ENCODE measurements around the gene CEACAM1. TPM values are rescaled to one million over a fixed set of nuclear protein-coding genes. Genes with fewer than 3 reads are reported as not detected.
A peak's percentile ranks its signal among the peaks of the same experiment; 100 is the strongest.

Gene CEACAM1
- total RNA-seq, 1 donor from 2014 or later, result not detected

DNA sequence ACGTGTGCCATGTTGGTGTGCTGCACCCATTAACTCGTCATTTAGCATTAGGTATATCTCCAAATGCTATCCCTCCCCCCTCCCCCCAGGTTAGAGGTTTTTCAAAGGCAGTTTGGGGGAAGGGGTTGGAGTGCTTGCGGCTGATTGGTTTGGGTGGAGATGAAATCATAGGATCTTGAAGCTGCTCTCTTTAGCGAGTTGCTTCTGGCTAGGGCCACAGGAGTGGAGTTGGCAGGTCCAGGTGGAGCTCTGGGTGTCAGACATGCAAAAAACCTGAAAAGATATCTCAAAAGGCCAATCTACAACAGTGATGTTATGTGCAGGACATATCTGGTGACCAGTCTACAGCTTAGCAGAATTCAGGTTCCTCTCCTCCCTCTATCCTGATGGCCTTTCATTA lies 52.9 kb downstream of the CEACAM1 start:
- no peak for DNase-seq (ENCODE audit: low read depth, low spot score)
- H3K36me3 Mint-ChIP-seq (ENCODE audit: low read depth), result no peaks in the 10 kb centered on the region
- TF ChIP-seq, protein P1, sequence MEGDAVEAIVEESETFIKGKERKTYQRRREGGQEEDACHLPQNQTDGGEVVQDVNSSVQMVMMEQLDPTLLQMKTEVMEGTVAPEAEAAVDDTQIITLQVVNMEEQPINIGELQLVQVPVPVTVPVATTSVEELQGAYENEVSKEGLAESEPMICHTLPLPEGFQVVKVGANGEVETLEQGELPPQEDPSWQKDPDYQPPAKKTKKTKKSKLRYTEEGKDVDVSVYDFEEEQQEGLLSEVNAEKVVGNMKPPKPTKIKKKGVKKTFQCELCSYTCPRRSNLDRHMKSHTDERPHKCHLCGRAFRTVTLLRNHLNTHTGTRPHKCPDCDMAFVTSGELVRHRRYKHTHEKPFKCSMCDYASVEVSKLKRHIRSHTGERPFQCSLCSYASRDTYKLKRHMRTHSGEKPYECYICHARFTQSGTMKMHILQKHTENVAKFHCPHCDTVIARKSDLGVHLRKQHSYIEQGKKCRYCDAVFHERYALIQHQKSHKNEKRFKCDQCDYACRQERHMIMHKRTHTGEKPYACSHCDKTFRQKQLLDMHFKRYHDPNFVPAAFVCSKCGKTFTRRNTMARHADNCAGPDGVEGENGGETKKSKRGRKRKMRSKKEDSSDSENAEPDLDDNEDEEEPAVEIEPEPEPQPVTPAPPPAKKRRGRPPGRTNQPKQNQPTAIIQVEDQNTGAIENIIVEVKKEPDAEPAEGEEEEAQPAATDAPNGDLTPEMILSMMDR (conservative IDR thresholded peaks at IDR 0.05), result no peak
- peaks cover 2% of the 10 kb centered on the region for H3K9me3 Mint-ChIP-seq
- peaks cover 29% of the 10 kb centered on the region for H3K27me3 Mint-ChIP-seq (ENCODE audit: low read depth)
- H3K4me1 Mint-ChIP-seq, result peaks cover 21% of the 10 kb centered on the region
- no peak overlapping the region for H3K4me3 Mint-ChIP-seq
- no peak overlapping the region for H3K27ac Mint-ChIP-seq (ENCODE audit: unreplicated experiment)

DNA sequence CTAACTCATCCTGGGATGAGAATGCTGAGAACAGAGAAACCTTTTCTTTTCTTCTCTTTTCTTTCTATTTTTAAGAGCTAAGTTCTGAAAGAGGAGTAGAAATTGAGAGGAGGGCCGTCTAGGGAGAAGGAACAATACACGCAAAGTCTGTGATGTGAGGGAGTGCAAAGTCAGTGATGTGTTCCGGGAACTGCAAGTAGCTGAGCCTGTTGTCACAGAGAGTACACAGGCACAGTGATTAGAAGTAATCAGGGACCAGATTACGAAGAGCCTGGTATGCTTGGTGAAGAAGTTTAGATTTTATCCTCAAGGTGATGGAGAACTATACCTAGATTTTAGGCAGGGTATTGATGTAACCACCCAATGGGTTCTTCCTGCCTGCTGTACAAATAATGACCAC lies 53.5 kb downstream of the CEACAM1 start:
- no peak for DNase-seq (ENCODE audit: low read depth, low spot score)
- H3K9me3 Mint-ChIP-seq, result peaks cover 2% of the 10 kb centered on the region
- H3K4me1 Mint-ChIP-seq, result peaks cover 23% of the 10 kb centered on the region
- peaks cover 29% of the 10 kb centered on the region for H3K27me3 Mint-ChIP-seq (ENCODE audit: low read depth)
- no peaks in the 10 kb centered on the region for H3K36me3 Mint-ChIP-seq (ENCODE audit: low read depth)
- no peak overlapping the region for H3K4me3 Mint-ChIP-seq
- H3K27ac Mint-ChIP-seq (ENCODE audit: unreplicated experiment), result no peak overlapping the region
- TF ChIP-seq, protein P1 (conservative IDR thresholded peaks at IDR 0.05), result no peak

DNA sequence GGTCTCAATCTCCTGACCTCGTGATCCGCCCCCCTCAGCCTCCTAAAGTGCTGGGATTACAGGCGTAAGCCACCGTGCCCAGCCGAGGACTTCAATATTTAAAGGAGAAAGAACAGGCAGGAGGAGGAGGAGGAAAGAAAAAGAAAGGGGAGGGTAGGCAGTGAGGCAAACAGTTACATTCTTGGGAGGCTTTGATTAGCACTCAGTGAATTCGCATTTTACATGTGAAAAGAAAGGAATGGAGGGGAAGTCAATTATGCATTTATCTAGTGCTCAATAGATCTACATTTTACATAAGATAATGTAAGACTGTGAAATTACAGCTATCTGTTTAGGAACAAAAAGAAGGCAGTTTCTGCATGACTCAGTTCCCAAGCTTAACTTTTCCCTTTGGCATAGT lies 54.6 kb downstream of the CEACAM1 start:
- Mint-ChIP-seq H3K9me3 (no peaks in the 10 kb centered on the region), H3K27me3 (ENCODE audit: low read depth) (peaks cover 21% of the 10 kb centered on the region), H3K36me3 (ENCODE audit: low read depth) (no peaks in the 10 kb centered on the region), H3K27ac (ENCODE audit: unreplicated experiment) (no peak overlapping the region), H3K4me3 (no peak overlapping the region), H3K4me1 (peaks cover 26% of the 10 kb centered on the region)
- TF ChIP-seq, protein P1 (conservative IDR thresholded peaks at IDR 0.05), result no peak
- no peak for DNase-seq (ENCODE audit: low read depth, low spot score)

DNA sequence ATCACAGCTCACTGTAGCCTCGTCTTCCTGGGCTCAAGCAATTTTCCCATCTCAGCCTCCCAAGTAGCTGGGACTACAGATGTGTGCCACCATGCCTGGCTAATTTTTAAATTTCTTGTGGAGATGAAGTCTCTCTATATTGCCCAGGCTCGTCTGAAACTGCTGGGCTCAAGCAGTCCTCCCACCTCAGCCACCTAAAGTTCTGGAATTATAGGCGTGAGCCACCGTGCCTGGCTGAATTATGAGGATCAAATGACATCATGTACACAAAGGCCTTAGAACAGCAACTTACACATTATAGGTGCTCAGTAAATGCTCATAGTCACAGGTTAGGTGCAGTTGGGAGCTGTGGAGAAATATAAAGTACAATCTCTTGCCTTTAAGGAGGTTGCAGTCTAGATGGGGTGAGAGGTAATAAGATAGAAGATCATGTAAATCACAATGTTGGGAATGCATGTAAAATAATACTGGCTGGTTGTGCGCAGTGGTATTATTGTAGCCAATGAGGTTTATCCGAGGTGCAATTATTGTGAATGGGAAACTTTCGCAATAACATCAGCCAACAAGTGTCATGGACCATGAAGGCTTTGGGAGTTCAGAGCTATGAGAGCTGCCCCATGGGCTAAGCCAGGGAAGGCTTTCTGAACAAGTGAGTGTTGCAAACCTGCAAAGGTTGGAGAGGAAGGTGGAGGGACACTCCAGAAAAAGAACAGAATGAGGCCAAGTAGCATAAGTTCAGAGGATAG lies 55.7 kb downstream of the CEACAM1 start:
- H3K4me3 Mint-ChIP-seq, result no peak overlapping the region
- H3K27me3 Mint-ChIP-seq (ENCODE audit: low read depth), result peaks cover 21% of the 10 kb centered on the region
- H3K9me3 Mint-ChIP-seq, result no peaks in the 10 kb centered on the region
- TF ChIP-seq, protein P1 (conservative IDR thresholded peaks at IDR 0.05), result no peak
- no peak overlapping the region for H3K27ac Mint-ChIP-seq (ENCODE audit: unreplicated experiment)
- H3K4me1 Mint-ChIP-seq, result peaks cover 32% of the 10 kb centered on the region
- no peaks in the 10 kb centered on the region for H3K36me3 Mint-ChIP-seq (ENCODE audit: low read depth)
- no peak for DNase-seq (ENCODE audit: low read depth, low spot score)

DNA sequence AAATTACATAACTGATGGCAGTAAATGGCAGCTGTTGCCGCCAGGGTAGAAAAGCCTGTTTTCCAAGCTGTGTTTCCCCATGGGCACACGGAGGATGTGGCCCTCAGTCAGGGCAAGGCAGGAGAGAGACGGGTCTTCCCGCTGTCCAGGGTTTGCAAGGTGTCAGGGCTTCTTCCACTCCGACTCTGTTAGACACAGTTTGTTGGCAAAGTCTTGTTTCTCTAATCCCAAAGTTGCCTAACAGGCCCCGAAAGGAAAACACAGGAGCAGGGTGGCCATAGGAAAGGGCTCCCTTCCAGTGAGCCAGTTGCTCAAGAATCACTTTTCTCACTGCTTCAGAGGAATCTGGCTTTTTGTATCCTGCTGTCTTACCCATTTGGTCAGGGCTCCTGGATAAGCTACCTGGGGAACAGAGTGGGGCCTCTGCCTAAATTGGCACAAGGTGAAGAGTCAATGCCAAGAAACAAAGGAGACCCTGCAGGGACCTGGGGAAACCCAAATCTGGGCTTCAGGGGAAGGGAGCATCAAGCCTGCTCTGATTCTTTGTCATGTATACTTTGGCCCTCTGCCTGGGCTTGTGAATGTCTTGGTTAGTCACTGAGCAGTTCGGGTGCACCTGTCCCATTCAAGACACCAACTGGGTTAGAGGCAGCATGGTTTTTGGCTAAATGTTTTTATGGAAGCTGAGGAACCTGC lies 56.6 kb downstream of the CEACAM1 start:
- Mint-ChIP-seq H3K27ac (ENCODE audit: unreplicated experiment) (peak overlapping the region; percentile 31), H3K4me3 (no peak overlapping the region)
- DNase-seq (ENCODE audit: low read depth, low spot score), result no peak

More for the DNA sequence above, 56.6 kb downstream of the CEACAM1 start:
- TF ChIP-seq, protein P1 (conservative IDR thresholded peaks at IDR 0.05), result no peak
- no peaks in the 10 kb centered on the region for H3K36me3 Mint-ChIP-seq (ENCODE audit: low read depth)
- peaks cover 21% of the 10 kb centered on the region for H3K27me3 Mint-ChIP-seq (ENCODE audit: low read depth)
- no peaks in the 10 kb centered on the region for H3K9me3 Mint-ChIP-seq
- peaks cover 39% of the 10 kb centered on the region for H3K4me1 Mint-ChIP-seq
